GM19463 (cell line): ENCODE data around the gene SOD3.

Experiments used
- ATAC-seq: cut with Tn5 transposase; IDR thresholded peaks from one replicate; pipeline ENCODE4 v1.9.1; 2021; ENCODE audit warnings: mild to moderate bottlenecking, moderate library complexity; ENCODE audit not compliant: unreplicated experiment

The SOD3 gene, protein sequence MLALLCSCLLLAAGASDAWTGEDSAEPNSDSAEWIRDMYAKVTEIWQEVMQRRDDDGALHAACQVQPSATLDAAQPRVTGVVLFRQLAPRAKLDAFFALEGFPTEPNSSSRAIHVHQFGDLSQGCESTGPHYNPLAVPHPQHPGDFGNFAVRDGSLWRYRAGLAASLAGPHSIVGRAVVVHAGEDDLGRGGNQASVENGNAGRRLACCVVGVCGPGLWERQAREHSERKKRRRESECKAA

GRCh38 chr4:24794916-24795665 is at the start of gene SOD3:
Gene SOD3 (plus strand): TSS chr4:24795573. CDS start chr4:24799522, 3,949 bp downstream.
- no peak for ATAC-seq

DNA sequence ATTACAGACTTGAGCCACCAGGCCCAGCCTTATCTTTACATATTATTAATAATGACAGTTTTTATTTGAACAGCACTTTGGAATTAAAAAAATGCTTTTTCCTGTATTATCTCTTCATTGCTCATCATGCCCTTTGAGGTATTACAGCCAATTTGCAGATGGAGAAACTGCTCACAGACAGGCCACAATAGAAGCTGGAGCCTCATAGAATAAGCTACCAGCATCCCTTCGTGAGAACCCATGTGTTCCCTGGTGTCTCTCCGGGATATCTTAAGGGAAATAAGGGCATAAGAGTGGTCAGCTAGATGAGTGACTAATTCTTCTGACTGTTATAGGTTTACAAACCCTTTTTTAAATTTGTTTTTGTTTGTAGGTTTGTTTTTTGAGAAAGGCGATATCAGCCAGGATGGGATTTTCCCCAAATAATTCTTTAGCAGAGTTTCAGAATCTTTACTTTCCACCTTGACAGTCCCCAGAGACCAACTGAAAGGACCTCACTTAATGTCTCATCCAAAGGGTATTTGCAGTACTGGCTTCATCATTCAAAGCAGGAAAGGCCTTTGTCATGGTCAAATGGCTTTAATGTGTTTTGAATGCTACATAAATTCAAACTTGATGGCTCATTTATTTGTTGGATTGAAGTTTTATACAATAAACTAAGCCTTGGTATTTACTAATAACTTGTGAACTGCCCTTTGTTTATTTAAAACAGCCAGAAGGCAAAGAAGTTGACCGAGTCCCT is 48.0 kb upstream of the SOD3 start:
- no peak for ATAC-seq

GRCh38 chr4:24748023-24748422 is 47.4 kb upstream of the SOD3 start:
- ATAC-seq = no peak

DNA sequence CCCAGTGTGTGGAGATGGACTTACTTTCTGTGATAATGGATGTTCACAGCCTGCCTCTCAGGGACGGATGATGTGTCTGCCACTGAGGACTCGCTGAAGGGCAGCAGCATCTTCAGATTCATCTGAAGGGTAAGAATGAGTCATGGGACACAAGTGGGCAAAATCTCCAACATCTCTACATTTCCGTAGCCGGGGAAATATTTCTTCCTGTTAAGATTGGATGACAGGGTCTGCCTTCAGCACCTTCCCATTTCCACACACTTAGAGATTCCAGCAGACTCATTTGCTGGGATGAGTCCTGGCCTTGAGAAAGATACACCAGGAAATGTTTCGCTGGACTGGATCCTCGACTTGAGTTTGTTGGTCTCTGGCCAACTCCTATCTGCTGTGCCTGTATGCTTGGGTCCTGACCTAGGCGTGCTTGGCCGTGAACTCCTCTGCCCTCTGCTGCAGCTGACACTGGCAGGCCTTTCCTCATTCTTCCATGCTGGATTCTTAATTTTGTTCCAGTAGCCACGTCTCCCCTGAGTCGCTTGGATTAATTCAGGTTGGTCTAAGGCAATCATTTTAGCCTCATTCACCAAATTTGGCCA is 46.5 kb upstream of the SOD3 start:
- no peak for ATAC-seq

DNA sequence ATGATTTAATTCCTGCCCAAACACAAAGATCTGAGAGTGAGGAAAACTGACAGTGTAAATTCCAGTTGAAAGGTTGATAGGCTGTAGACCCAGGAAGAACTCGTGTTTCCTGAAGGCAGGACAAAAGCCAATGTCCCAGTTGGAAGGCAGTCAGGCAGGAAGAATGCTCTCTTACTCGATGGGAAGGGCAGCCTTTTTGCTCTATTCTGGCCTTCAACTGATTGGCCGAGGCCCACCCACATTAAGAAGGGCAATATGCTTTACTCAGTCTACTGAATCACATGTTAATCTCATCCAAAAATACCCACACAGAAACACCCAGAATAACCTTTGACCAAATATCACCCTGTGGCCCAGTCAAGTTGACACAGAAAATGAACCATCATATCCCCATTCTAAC is 45.3 kb upstream of the SOD3 start:
- ATAC-seq = no peak

- ATAC-seq = no peak
Measured at GRCh38 chr4:24751926-24752539, 43.3 kb upstream of the SOD3 start.

DNA sequence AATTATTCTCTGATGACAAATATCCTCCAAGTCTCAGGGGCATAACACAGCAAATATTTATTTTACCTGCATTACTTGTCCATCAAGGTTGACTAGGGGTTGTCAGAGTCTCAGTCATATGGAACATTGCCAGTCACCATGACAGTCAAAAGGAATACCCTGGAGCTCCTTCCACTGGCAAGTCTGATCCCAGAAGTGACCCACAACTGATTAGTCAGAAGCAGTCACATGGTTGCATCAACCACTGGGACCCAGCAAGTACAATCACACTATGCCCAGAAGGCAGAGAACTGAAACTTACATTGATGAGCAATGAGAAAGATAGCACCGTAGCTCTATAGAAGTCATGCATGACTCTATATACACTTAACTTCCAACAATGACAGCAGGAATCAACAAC is 41.9 kb upstream of the SOD3 start:
- ATAC-seq = no peak

GRCh38 chr4:24754571-24754970 is 40.8 kb upstream of the SOD3 start:
- no peak for ATAC-seq

DNA sequence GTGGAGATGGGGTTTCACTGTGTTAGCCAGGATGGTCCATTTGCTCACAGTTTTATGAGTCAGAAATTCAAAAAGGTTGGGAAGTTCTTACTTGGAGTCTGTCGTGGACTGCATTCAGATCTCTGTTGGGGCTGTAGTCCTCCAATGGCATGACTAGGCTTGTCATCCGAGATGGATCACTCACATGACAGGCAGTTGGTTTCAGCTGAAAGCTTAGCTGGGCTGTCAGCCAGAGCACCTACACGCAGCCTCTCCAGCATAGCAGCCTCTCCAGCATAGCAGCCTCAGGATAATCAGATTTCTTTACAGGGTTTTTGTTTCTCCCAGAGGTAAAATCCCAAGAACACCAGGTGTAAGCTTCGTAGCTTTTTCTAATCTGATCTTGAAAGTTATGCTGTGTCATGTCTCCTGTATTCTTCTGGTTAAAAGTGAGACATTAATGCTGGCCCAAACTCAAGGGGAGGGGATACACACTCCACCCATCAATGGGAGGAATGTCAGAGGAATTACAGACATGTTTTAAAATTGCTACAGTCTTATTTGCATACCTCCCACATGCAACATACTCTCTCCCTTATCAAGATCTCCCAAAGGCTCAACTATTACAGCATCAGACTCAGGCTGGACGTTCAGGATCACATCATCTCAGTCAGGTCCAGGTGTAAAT is 31.6 kb upstream of the SOD3 start:
- no peak for ATAC-seq

- ATAC-seq = no peak
Measured at GRCh38 chr4:24764345-24764744, 31.0 kb upstream of the SOD3 start.

- ATAC-seq = no peak
Measured at GRCh38 chr4:24765376-24765988, 29.9 kb upstream of the SOD3 start.

GRCh38 chr4:24768006-24768405 is 27.4 kb upstream of the SOD3 start:
- ATAC-seq = no peak

DNA sequence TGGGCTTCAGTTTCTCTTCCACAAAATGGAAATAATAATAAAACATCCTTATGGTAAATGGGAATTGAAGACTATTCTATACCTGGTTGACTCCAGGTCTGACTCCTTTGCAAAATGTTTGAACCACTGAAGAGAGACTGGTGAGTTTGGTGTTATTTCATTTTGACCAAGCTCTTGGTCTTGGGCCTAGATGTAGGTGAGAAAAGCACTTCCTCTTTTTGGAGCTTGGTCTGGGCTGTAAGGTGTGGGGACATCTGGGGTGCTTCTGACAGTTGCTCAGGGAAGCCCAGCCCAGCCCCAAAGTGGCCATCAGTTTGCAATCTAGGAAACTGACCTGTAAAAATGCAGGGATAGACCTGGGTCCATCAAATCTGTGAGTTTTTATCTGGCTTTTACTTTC is 26.8 kb upstream of the SOD3 start:
- ATAC-seq = peak; percentile 66

DNA sequence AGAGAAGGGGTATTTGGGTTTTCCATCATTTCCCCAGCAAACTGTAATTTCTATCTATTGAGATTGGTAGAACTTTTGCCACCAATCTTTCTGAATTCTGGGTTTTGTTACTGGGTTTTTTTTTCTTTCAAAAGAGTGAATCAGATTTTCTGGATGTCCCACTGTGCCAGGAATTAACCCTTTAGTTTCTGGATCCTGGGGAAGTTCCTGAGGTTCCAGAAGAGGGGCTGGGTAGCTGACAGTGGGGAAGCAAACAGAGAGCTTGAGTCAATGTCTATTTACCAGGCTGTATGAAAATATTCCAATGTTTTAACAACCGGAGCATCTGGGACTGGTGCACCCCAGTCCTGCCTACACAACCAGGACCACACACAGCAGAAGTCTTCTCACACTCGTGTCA is 25.8 kb upstream of the SOD3 start:
- ATAC-seq = no peak

DNA sequence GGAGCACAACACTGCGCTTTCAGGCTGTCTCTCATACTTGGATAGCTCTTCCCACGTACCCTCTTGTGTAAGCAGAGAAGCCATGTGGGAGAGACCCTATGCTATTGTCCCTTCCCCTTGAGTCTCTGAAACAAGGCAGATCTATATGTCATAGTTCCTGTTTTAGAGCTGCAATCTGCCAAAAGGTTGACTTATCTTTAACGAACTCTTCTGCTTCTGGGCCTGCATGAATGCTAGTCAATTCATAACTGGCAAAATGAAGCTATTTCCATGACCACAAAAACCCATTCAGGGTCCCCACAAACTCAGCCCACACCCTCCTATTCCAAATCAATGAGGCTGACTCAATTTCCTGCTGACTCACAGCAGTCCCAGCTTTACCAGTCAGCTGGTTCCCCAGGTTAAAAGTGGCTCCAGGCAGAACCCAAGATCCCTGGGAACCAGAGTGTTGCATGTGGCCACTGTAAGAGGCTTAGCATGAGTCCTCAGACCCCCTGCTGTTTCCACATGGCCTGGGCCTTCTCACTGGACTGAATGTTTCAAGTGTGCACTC is 25.3 kb upstream of the SOD3 start:
- ATAC-seq = peak; percentile 72

DNA sequence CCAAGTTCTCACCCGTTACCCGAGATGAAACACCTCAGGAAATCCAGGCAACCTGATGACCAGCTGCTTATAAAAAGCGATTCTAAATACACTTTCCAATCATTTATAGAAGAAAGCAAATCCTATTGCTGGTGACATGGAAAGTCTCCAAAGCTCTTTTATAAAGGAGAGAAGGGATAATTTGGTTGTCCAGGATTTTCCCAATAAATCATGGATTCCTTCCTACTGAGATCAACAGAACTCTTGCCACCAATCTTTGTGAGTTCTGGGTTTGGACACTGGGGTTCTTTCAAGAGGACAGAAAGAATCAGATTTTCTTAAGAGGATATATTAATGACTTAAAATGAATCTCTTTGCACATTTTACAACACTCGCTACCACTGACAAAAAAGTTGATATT is 24.7 kb upstream of the SOD3 start:
- ATAC-seq = no peak

GRCh38 chr4:24771241-24771640 is 24.1 kb upstream of the SOD3 start:
- ATAC-seq = no peak

DNA sequence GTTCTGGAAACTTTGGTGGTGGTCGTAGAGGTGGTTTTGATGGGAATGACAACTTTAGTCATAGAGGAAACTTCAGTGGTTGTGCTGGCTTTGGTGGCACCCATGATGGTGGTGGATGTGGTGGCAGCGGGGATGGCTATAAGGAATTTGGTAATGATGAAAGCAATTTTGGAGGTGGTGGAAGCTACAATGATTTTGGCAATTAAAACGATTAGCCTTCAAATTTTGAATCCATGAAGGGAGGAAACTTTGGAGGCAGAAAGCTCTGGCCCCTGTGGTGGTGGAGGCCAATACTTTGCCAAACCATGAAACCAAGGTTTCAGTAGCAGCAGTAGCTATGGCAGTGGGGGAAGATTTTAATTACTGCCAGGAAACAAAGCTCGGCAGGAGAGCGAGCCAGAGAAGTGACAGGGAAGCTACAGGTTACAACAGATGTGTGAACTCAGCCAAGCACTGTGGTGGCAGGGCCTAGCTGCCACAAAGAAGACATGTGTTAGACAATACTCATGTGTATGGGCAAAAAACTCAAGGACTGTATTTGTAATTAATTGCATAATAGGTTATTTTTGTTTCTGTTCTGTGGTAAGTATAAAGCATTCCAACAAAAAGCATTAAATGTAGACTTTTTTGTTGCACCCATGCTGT is 23.2 kb upstream of the SOD3 start:
- ATAC-seq = no peak

GRCh38 chr4:24772952-24773351 is 22.4 kb upstream of the SOD3 start:
- ATAC-seq = no peak
